Spleen (tissue), 11 donors: Measurements from ENCODE around the gene MED13L. TPM values are rescaled to one million over a fixed set of nuclear protein-coding genes. Genes with fewer than 3 reads are reported as not detected.
"Not testable (repeated sequence)": the region's sequence is repeated elsewhere in the genome, so short reads cannot be mapped to it uniquely, and the experiment has no call there.

Experiments used
- DNase-seq: peaks from one replicate; pipeline ENCODE4 v3.0.0-alpha.2; 2020
- H3K27ac ChIP-seq, 8 donors: fragments of 200-600 bp; sonication (generic) in 7 of 8; 1 replicate in 4 of 8; 2 replicates in 4 of 8; pipeline versions ENCODE4 v1.5.0 to v1.8.0; 2016 to 2021; ENCODE audit warnings: inconsistent platforms in 4 of 8, mild to moderate bottlenecking in 4 of 8, moderate library complexity in 1 of 8
- H3K27me3 ChIP-seq, 7 donors: fragments of 200-600 bp; sonication (generic) in 6 of 7; replicated peaks in 1 of 7; 1 replicate in 4 of 7; 2 replicates in 3 of 7; pipeline versions ENCODE4 v1.5.0 to v1.8.0; 2016 to 2021; ENCODE audit warnings: inconsistent platforms in 3 of 7, mild to moderate bottlenecking in 1 of 7
- H3K36me3 ChIP-seq, 6 donors: fragments of 200-600 bp; sonication (generic) in 5 of 6; 1 replicate in 4 of 6; 2 replicates in 2 of 6; pipeline versions ENCODE4 v1.5.0 to v1.8.0; 2016 to 2021; ENCODE audit warnings: inconsistent platforms in 2 of 6
- H3K4me1 ChIP-seq, 6 donors: fragments of 200-600 bp; sonication (generic) in 5 of 6; 1 replicate in 3 of 6; 2 replicates in 3 of 6; pipeline versions ENCODE4 v1.5.0 to v1.8.0; 2016 to 2021; ENCODE audit warnings: inconsistent platforms in 3 of 6
- H3K4me3 ChIP-seq, 8 donors: fragments of 200-600 bp; sonication (generic) in 7 of 8; 1 replicate in 4 of 8; 2 replicates in 4 of 8; pipeline versions ENCODE4 v1.5.0 to v1.8.0; 2016 to 2021; ENCODE audit warnings: inconsistent platforms in 4 of 8, mild to moderate bottlenecking in 4 of 8, moderate library complexity in 2 of 8
- H3K9me3 ChIP-seq, 8 donors: fragments of 200-600 bp; sonication (generic) in 7 of 8; 1 replicate in 4 of 8; 2 replicates in 4 of 8; pipeline versions ENCODE4 v1.5.0 to v1.8.0; 2016 to 2021; ENCODE audit warnings: inconsistent platforms in 4 of 8
- POLR2A ChIP-seq, 3 donors: fragments of 450-650 bp; IDR thresholded peaks; one replicate each; pipeline ENCODE4 v1.5.1; 2017; ENCODE audit warnings: antibody characterized with exemption in 3 of 3, mild to moderate bottlenecking in 1 of 3
- POLR2AphosphoS5 ChIP-seq, 3 donors: sonication (generic); formaldehyde crosslinking; IDR thresholded peaks; one replicate each; pipeline ENCODE4 v1.5.1; 2017; ENCODE audit warnings: antibody characterized with exemption in 3 of 3
- whole genome bisulfite sequencing, 5 donors: extraction: QIAGEN DNeasy Blood & Tissue Kit in 3 of 5; methylation state at CpG; one replicate each; pipeline versions ENCODE4 v1.1.5 to v1.1.7; 2013 to 2018; 5-methylcytosine and 5-hydroxymethylcytosine counted together
- intact Hi-C: fragments of 100-400 bp; cut with DNase I; formaldehyde crosslinking; loops from one replicate; pipeline ENCODE4 v1.15.0; 2023; ENCODE audit warnings: low total_unique reads
- polyA plus RNA-seq, 3 donors: library from polyadenylated mRNA; stranded (reverse); fragments of 200-250 nt; gene quantifications; one replicate each; pipeline ENCODE4 v1.2.1, GENCODE V29; 2013
- total RNA-seq, 7 donors: library from RNA; depleted of rRNA in 3 of 7; stranded (reverse); fragments of >200 nt in 3 of 7; fragmentation: NEBNext Ultra II Directional in 4 of 7; extraction: Animal tissue kit (Norgen Biotek cat#: 25700) in 4 of 7; gene quantifications; one replicate each; pipeline versions ENCODE4 v1.1.0 to v1.2.1, GENCODE V29; 2016 to 2021
- TF ChIP-seq, protein P1 (sequence below), 11 experiments: fragments of 200-600 bp in 7 of 11; fragments of 450-650 bp in 4 of 11; sonication (generic) in 4 of 11; IDR thresholded peaks in 8 of 11; conservative IDR thresholded peaks in 3 of 11; 1 replicate in 7 of 11; 2 replicates in 4 of 11; pipeline versions ENCODE4 v1.4.0 to v1.8.0; 2016 to 2021; ENCODE audit warnings: antibody characterized with exemption in 11 of 11, inconsistent platforms in 4 of 11, mild to moderate bottlenecking in 1 of 11
- donor health status: healthy with polysubstance abuse.
- donor health status: DM: no; HTN: no; CAD: no; lungs with moderate emphysema.
- donor health status: DM: no; HTN: no; CAD: no.
- donor health status: Bipolar disorder and iron deficiency.
- donor health status: healthy.
- donor health status: DM: no; HTN: no; CAD: no.
- donor health status: DM: yes; HTN: yes; CAD: no.

The MED13L gene
- total and polyA plus RNA-seq, 10 donors, result 13.4 to 255 (median 185) TPM

DNA sequence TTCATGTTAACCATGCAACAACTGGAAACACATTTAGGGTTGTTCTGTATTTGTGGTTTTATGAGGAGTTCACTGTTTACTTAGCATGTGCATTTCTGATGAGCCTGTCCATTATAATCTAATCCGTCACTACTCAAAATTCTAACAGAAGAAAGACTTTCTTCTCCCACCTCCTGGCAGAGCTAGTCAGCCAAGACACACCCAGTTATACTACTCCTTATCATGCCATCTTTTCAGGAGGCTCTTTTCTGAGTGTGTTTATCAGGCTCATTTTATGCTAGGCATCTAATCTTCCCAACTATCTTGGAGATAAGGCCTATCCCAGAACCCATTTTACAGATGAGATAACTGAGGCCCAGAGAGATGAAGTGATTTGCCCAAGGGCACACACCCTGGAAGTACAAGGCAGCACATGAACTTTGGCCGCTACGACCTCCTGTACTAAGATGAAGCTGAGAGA is 10.4 kb upstream of the MED13L start:
- intact Hi-C loops, result no loop called here
- no peak for DNase-seq
- no peaks in the 10 kb centered on the region for H3K9me3 ChIP-seq
- H3K36me3 ChIP-seq, result no peaks in the 10 kb centered on the region
- WGBS, 5 donors, result 79 to 95% (median 83%) methylated on average over 3 of the region's 3 CpGs
- H3K27ac ChIP-seq, result no peak overlapping the region
- H3K4me3 ChIP-seq, result no peak overlapping the region
- no peaks in the 10 kb centered on the region for H3K27me3 ChIP-seq
- H3K4me1 ChIP-seq, result peaks cover 0 to 30% (median 7%) of the 10 kb centered on the region in 6 donors
- TF ChIP-seq, protein P1, sequence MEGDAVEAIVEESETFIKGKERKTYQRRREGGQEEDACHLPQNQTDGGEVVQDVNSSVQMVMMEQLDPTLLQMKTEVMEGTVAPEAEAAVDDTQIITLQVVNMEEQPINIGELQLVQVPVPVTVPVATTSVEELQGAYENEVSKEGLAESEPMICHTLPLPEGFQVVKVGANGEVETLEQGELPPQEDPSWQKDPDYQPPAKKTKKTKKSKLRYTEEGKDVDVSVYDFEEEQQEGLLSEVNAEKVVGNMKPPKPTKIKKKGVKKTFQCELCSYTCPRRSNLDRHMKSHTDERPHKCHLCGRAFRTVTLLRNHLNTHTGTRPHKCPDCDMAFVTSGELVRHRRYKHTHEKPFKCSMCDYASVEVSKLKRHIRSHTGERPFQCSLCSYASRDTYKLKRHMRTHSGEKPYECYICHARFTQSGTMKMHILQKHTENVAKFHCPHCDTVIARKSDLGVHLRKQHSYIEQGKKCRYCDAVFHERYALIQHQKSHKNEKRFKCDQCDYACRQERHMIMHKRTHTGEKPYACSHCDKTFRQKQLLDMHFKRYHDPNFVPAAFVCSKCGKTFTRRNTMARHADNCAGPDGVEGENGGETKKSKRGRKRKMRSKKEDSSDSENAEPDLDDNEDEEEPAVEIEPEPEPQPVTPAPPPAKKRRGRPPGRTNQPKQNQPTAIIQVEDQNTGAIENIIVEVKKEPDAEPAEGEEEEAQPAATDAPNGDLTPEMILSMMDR (IDR thresholded peaks at IDR 0.05 in 8 of 11, conservative IDR thresholded peaks at IDR 0.05 in 3 of 11), result no peak

DNA sequence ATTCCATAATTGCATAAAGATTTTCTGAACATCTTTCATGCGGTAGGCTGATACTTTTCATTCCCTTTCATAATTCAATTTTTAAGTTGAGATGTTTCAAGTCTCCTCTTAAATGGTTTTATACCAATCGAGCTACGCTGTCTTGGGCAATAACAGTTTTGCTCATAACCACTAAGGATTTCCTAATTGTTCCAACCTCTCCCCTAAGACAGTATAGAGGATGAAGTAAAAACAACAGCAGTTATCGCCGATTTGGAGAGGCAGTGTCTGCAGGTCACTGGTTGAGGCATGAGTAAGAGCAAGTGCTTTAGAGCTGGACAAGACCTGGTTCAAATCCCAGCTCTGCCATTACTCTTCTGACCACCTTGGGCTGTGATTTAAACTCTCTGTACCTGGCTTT is 6.9 kb upstream of the MED13L start:
- Histone ChIP-seq H3K36me3 (no peaks in the 10 kb centered on the region), H3K27me3 (no peaks in the 10 kb centered on the region), H3K27ac (peak overlapping the region in 6 of 8 donors; percentile 20 to 79 (median 64)), H3K4me1 (peaks cover 0 to 60% (median 18%) of the 10 kb centered on the region in 6 donors), H3K4me3 (no peak overlapping the region), H3K9me3 (no peaks in the 10 kb centered on the region)
- WGBS, 5 donors, result 48 to 86% (median 70%) methylated on average over 5 of the region's 5 CpGs
- DNase-seq, result no peak
- TF ChIP-seq POLR2A (IDR thresholded peaks at IDR 0.05) (no peak), POLR2AphosphoS5 (IDR thresholded peaks at IDR 0.05) (no peak)
- TF ChIP-seq, protein P1 (IDR thresholded peaks at IDR 0.05 in 8 of 11, conservative IDR thresholded peaks at IDR 0.05 in 3 of 11), result no peak
- intact Hi-C loops, result no loop called here

DNA sequence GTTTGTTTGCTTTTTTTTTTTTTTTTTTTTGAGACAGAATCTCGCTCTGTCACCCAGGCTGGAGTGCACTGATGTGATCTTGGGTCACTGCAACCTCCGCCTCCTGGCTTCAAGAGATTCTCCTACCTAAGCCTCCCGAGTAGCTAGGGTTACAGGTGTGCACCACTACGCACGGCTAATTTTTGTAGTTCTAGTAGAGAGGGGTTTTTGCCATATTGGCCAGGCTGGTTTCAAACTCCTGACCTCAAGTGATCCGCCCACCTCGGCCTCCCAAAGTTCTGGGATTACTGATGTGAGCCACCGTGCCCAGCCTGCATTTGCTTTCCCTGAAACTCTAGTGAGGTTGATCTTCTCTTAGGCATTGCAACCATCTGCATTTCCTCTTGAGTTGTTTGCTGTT is 6.4 kb upstream of the MED13L start:
- peaks cover 0 to 66% (median 20%) of the 10 kb centered on the region in 6 donors for H3K4me1 ChIP-seq
- DNase-seq, H3K9me3 ChIP-seq, H3K27me3 ChIP-seq, H3K36me3 ChIP-seq, H3K4me3 ChIP-seq, intact Hi-C loops: not testable (repeated sequence)
- 54 to 85% (median 75%) methylated on average over 8 of the region's 8 CpGs for WGBS, 5 donors
- H3K27ac ChIP-seq, result peak overlapping the region in 6 of 8 donors; percentile 20 to 79 (median 64)

DNA sequence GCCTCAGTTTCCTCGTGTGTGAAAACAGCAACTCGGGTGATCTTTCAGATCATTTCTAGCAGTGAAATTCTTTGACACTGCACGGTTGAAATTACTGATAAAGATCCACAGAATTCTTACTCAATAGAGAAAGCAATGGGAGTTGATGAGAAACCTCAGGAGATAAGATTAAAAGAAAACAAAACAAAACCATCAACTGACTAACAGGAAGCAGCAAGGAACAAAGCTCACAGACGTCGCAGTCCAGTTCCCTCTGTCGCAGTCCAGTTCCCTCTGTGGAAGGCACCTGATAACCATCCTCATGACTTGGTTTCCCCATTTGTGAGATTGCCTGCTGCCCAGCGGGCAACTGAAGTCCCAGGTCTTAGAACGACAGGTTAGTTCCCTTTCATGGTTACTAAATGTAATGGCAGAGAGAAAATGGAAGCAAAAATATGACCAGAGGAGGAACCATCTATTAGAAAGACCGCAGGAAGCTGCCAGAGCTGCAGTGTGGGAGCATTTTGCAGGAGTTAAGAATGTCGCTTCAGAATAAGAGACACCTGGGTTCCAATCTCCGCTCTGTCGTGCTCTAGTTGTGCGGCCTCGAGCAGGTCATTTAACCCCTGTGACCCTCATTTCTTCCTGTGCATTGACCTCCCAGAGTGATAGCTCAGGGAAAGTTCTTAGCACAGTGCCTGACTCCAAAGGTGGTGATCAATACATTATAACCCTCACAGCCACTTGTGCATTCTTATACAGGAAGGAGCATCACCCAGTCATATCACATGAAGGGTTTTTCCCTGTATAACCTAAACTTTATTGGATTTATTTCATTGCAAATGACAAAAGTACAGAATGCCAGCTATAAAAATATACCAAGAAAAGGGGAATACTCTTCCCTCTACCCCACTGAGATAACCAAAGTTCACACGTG is 5.1 kb upstream of the MED13L start:
- Histone ChIP-seq H3K4me1 (peaks cover 3 to 75% (median 28%) of the 10 kb centered on the region in 6 donors), H3K27ac (peak overlapping the region in 7 of 8 donors; percentile 41 to 79 (median 69)), H3K4me3 (peak overlapping the region in 4 of 8 donors; percentile 4 to 58 (median 18)), H3K36me3 (no peaks in the 10 kb centered on the region), H3K9me3 (no peaks in the 10 kb centered on the region), H3K27me3 (no peaks in the 10 kb centered on the region)
- intact Hi-C loops, result no loop called here
- TF ChIP-seq POLR2A (IDR thresholded peaks at IDR 0.05) (no peak), POLR2AphosphoS5 (IDR thresholded peaks at IDR 0.05) (no peak)
- TF ChIP-seq, protein P1 (IDR thresholded peaks at IDR 0.05 in 8 of 11, conservative IDR thresholded peaks at IDR 0.05 in 3 of 11), result no peak
- 33 to 54% (median 46%) methylated on average over 15 of the region's 15 CpGs for WGBS, 5 donors
- no peak for DNase-seq
